Esophagus squamous epithelium (tissue), 4 donors: ENCODE measurements around the gene ZMYM2.

ENCODE experiments used
- CTCF ChIP-seq, 6 experiments: fragments of 450-650 bp in 4 of 6; fragments of 200-600 bp in 2 of 6; sonication (generic) in 2 of 6; IDR thresholded peaks; one replicate each; pipeline ENCODE4 v1.5.1; 2016 to 2019; ENCODE audit warnings: antibody characterized with exemption in 6 of 6, mild to moderate bottlenecking in 4 of 6, moderate library complexity in 4 of 6
- POLR2A ChIP-seq, 4 donors: fragments of 450-650 bp; IDR thresholded peaks; one replicate each; pipeline ENCODE4 v1.6.1; 2017; ENCODE audit warnings: antibody characterized with exemption in 4 of 4, mild to moderate bottlenecking in 4 of 4, moderate library complexity in 3 of 4

DNA sequence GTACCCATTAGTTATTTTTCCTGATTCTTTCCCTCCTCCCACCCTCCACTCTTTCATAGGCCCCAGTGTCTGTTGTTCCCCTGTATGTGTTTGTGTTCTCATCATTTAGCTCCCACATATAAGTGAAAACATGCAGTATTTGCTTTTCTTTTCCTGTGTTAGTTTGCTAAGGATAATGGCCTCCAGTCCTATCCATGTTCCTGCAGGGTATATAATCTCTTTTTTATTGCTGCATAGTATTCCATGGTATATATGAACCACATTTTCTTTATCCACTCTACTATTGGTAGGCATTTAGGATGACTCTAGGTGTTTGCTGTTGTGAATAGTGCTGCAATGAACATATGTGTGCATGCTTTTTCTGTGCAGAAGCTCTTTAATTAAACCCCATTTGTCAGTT is 79.4 kb downstream of the ZMYM2 start:
- TF ChIP-seq CTCF (IDR thresholded peaks at IDR 0.05) (no peak), POLR2A (IDR thresholded peaks at IDR 0.05) (no peak)
